ENCODE data around the gene LRRC8D. TPM values are rescaled to one million over a fixed set of nuclear protein-coding genes. Genes with fewer than 3 reads are reported as not detected.

LRRC8D gene
- total RNA-seq, 1 experiment from 2014 or later, result 16.1 TPM

DNA sequence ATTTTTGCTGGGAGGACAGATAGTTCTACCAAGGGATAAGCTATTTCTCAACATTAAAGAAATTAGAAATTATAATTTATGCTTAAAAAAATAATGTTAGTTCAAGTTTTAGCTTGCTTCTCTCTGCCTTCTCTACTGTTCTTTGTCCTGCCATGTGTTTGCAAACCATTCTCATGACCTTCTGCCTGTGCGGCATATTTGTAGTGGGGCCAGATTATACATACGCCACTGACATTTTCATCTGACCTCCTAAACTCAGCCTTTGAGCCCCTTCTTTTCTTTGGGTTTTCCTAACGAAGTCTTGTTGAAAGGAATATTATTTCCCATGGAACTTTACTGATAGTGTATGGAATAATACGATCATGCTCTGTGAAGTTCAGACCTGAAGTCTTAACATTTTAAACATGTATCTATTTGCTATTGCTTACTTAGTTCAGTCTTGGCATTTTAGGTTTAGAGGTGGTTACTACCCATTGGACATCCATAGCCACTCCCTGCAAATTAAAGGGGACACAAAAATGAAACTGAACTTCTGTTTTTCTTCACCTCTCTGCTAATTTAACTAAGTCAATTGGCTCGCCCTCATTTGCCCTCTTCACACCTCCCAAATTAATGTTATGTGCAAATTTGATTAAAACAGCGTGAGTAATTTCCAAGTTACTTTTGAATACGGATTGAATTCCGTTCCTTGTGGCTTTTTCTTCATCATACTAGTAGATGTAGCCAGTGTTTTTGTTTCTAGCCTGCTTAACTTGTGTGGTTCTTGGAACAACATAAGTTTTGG, 15.6 kb downstream of the LRRC8D start:
- Histone ChIP-seq H3K4me1 (no peaks in the 10 kb centered on the region), H3K27ac (no peak overlapping the region), H3K27me3 (no peaks in the 10 kb centered on the region), H3K9me3 (replicated peaks) (no peaks in the 10 kb centered on the region), H3K4me3 (no peak overlapping the region), H3K36me3 (no peaks in the 10 kb centered on the region)
- no peak for DNase-seq

DNA sequence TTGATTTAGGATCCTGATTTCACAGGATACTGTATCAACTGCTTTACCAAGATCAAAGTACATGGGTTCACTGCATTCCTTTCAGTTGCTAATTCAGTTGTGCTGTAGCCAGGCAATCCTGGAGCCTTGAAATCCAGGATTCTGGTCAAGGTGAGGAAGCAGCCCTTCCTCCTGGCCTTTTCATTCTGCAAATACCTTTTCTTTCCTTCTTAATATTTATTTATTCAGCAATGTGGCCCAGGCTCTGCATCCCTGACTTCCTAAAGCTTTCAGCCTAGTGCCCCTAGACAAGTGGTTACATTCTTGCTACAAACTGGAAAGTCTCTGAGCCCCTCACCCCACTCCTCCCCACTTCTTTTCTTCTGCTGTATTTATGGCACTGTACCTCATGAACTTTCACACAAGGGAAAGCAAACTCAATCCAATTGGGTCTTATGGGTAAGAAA, 16.2 kb downstream of the LRRC8D start:
- no peaks in the 10 kb centered on the region for H3K27me3 ChIP-seq
- no peak overlapping the region for H3K27ac ChIP-seq
- no peaks in the 10 kb centered on the region for H3K36me3 ChIP-seq
- no peaks in the 10 kb centered on the region for H3K4me1 ChIP-seq
- DNase-seq, result no peak
- H3K9me3 ChIP-seq (replicated peaks), result no peaks in the 10 kb centered on the region
- no peak overlapping the region for H3K4me3 ChIP-seq

DNA sequence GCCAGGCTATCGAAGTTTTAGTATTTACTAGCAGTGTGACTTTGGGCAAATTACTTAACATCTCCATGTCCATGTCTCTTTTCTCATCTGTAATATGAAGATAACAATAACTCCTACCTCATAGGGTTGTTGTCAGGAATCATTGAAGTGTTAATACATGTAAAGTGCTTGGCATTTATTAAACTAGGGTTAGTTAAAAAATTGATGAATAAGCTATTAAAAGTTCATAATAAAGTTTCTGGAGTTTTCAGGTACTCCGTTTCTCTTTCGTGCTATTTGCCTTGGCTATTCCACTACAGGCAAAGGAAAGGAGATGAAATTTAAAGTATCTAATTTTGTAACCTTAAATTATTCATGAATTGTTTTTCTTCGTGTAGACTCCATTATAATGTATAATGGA, 16.7 kb downstream of the LRRC8D start:
- Histone ChIP-seq H3K27me3 (no peaks in the 10 kb centered on the region), H3K4me1 (no peaks in the 10 kb centered on the region), H3K9me3 (replicated peaks) (no peaks in the 10 kb centered on the region), H3K4me3 (no peak overlapping the region), H3K27ac (no peak overlapping the region), H3K36me3 (no peaks in the 10 kb centered on the region)
- no peak for DNase-seq

DNA sequence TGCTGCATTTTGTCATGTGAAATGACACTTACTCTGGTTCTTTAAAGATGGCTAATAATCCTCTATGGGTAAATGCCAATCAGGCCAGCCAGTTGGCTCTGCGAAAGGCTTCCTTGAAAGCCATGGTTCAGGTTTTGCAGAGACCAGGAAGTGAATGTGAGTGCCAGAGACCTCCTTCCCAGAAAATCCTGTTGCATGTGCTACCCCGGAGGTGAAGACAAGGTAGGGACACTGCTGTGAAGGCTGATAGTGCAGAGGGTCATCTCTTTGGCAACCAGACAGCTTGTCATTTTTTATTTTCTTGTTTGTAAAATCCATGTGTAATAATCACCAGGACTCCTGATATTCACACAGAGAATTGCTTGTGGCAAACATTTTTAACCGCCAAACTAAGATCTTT, 18.7 kb downstream of the LRRC8D start:
- H3K4me3 ChIP-seq, result no peak overlapping the region

DNA sequence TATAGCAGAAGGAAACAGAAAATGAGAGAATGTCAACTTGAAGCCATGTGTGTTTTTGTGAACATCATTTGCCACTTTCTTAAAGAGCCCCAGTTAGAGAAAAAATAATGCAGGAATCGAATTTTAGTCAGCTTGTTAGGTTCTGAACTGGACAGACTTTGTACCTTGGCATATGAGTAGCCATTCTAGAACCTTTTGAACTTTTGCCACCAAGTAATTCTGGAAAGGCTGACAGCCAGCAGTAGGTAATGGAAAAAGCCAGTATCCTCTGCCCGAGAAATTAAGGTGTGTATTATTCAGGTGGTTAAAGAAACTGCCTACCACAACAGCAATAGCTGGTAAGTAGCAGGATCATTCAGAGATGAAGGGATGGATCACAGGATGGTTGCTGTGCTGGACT, 20.7 kb downstream of the LRRC8D start:
- no peak for DNase-seq

More for the DNA sequence above, 18.7 kb downstream of the LRRC8D start:
- Histone ChIP-seq H3K27me3 (no peaks in the 10 kb centered on the region), H3K9me3 (replicated peaks) (no peaks in the 10 kb centered on the region), H3K27ac (no peak overlapping the region), H3K4me1 (no peaks in the 10 kb centered on the region), H3K36me3 (no peaks in the 10 kb centered on the region)
- no peak for DNase-seq

DNA sequence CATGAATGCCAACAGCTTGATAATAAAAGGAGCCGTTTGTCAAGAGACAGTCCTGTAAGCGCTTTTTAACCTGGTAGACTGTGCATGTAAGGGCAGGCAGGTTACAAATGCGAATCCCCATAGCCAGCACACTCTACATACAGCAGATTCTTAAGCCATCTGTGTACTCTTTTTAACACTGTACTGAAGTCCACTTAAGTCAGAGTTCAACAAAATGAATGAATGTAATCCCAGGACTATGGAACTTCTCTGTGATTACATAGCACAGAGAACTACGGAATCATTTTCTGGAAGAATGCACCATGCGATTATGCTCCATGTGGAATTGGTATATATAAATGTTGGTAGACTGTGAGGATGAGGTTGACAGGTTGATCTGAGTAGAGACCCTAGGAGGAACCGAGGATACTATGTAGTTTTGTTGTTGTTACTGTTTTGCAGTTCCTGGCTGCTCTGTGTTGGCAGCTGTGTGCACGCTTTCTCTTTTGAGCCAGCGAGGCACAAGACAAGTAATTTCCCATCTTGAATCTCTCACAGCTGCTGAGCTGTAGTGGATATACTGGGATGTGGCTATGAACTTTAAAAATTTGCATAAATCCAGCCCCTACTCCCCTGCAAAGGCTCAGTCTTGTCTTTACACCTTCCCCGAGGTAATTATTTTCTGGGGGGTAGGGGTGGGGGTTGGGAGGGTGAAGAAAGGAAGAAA, 21.9 kb downstream of the LRRC8D start:
- Histone ChIP-seq H3K36me3 (no peaks in the 10 kb centered on the region), H3K4me1 (no peaks in the 10 kb centered on the region), H3K4me3 (peak overlapping the region; percentile 88), H3K27me3 (no peaks in the 10 kb centered on the region), H3K9me3 (replicated peaks) (no peaks in the 10 kb centered on the region), H3K27ac (peak overlapping the region; percentile 76)
- DNase-seq, result peak in 1 of 2 experiments; percentile 5

More for the DNA sequence above, 20.7 kb downstream of the LRRC8D start:
- H3K4me3 ChIP-seq, result no peak overlapping the region
- no peaks in the 10 kb centered on the region for H3K9me3 ChIP-seq (replicated peaks)
- no peak overlapping the region for H3K27ac ChIP-seq
- no peaks in the 10 kb centered on the region for H3K4me1 ChIP-seq
- H3K27me3 ChIP-seq, result no peaks in the 10 kb centered on the region
- no peaks in the 10 kb centered on the region for H3K36me3 ChIP-seq

DNA sequence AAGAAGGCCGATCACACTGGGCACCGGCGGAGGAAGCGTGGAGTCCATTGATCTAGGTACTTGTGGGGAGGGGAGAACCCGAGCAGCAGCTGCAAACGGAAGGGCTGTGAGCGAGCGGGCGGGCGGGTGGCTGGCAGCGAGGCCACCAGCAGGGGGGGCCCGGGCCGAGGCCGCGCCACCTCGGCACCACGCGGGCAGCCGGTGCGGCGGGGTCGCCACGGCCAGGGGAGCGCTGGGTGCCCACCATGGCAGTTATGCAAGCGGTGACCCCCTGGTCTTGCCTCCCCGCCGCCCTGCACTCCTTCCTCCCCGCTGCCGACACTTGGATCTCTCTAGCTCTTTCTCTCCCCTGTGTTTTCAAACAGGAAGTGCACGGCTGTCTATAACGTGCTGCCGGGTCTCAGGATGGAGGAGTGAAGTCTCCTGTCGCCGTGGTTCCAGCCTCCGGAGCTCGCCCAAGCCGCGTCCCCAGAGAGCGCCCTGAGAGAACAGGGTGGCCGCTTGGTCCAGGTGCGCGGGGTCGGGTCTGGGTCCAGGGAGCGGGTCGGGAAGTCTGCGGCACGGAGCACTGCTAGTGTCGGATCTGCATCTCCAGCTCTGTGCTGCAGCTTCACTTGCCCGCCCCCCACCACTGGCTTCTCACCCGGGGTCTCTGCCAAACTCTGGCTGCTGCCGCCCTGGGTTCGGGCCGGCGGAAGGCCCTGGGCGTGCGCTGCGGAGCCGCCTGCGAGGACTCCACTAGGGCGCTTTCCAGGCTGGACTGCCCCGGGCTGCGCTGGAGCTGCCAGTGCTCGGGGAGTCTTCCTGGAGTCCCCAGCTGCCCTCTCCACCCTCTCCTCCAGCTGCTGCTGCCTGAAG, 22.7 kb downstream of the LRRC8D start:
- H3K36me3 ChIP-seq, result no peaks in the 10 kb centered on the region
- no peaks in the 10 kb centered on the region for H3K9me3 ChIP-seq (replicated peaks)
- no peaks in the 10 kb centered on the region for H3K4me1 ChIP-seq
- H3K27me3 ChIP-seq, result no peaks in the 10 kb centered on the region
- peak overlapping the region; percentile 76 for H3K27ac ChIP-seq
- H3K4me3 ChIP-seq, result peak overlapping the region; percentile 88
- DNase-seq, result peak; percentile 83 to 84

DNA sequence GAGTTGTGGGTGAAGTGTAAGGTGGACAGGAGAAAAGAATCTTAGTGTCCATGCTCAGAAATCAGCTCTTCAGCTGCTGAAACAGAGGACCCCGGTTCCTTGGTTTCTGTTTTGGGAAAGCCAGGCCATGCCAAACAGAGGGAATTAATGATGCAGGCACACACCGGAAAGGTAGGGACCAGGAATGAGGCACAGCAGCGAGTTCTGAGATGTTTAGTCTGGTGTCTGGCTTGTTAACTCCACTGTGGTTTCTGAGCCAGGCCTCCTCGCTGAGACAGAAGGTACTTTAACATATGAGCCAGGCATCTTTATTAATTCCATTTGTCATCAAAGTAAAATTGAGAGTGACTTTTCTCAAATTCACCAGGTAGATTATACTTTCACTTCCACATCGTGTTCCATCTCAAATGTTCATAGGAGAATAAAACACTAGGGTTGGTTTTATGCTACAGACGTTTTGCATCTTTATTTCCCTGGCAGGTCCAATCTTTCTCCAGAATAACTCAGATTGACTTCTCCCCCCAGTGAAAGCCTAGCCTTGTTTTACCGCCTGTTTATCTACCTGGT, 23.5 kb downstream of the LRRC8D start:
- Histone ChIP-seq H3K4me3 (peak overlapping the region; percentile 88), H3K36me3 (no peaks in the 10 kb centered on the region), H3K27ac (peak overlapping the region; percentile 76), H3K9me3 (replicated peaks) (no peaks in the 10 kb centered on the region), H3K4me1 (no peaks in the 10 kb centered on the region), H3K27me3 (no peaks in the 10 kb centered on the region)
- no peak for DNase-seq

DNA sequence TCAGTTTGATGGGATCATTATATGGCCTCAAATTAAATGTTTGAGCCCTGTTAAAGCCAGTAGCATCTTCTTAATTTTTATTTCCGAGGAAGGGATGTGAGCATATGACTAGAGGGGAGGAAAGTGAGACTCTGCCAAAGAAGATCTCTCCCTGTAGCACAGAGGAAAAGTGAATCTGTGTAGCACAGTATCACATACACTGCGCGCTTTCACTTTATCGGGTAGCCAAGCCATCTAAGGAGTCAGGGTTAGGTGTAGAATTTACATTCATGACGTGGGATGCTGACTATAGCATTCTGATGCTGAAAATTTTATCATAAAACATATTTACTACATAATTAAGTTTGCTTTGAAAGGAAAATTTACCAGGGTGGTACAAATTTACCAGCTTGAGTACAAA, 24.0 kb downstream of the LRRC8D start:
- no peaks in the 10 kb centered on the region for H3K4me1 ChIP-seq
- no peak overlapping the region for H3K27ac ChIP-seq

DNA sequence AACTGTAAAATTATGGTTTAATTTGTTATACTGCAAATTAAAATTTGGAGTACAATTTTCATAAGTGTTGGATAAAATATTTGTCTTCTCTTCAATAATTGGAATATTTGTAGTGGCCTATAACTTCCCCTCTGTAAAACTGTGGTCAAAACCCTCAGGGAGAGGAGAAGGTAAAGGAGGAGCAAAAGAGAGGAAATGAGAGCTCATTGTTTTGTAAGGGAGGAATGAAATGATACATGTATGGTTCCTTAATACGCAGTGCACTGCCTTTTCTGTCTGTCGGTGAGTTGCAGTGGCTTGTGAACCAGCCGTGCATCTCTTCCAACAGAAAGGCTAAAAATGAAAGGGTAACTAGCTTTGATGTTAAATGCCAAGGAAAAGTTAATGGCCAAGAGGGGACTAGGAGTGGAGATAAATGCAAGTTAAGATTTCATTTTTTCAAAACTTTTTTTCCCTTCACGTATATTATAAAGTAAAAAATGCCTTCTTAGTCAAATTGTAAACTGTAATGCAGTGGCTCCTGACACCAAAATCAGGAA, 26.4 kb downstream of the LRRC8D start:
- no peak for DNase-seq
- H3K9me3 ChIP-seq (replicated peaks), result no peaks in the 10 kb centered on the region
- H3K27me3 ChIP-seq, result no peaks in the 10 kb centered on the region
- H3K4me3 ChIP-seq, result no peak overlapping the region
- no peaks in the 10 kb centered on the region for H3K4me1 ChIP-seq
- no peak overlapping the region for H3K27ac ChIP-seq
- H3K36me3 ChIP-seq, result peaks cover 6% of the 10 kb centered on the region; the same call in 1 of the 2 replicates

More for the DNA sequence above, 24.0 kb downstream of the LRRC8D start:
- Histone ChIP-seq H3K36me3 (no peaks in the 10 kb centered on the region), H3K4me3 (no peak overlapping the region), H3K27me3 (no peaks in the 10 kb centered on the region), H3K9me3 (replicated peaks) (no peaks in the 10 kb centered on the region)
- DNase-seq, result no peak

DNA sequence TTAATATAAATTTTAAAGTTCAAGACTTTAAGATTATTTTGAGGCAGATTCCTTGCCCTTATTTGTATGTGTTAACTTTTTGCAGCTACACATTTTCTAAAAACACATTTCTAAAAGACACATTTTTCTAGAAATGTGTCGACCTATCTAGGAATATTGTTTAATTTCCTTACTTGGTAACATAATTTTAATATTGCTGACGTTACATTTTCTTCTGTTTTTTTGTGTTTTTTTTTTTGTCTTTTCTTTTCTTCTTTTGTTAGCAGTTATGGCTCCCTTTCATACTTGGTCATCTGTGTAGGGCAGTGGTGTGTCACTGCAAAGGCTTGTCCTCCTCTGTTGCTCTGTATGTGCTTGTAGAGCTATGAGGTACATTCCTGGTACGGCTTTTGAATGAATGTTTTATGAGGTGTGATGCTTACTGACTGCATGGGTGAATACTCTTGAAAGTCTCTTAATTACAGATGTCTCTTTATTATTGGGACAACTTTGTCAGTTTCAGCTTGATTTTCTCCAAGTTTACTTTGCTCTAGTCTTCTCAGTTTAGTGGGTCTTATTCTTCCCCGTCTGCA, 30.1 kb downstream of the LRRC8D start:
- no peak for DNase-seq
- Histone ChIP-seq H3K4me3 (no peak overlapping the region), H3K36me3 (peaks cover 6% of the 10 kb centered on the region; the same call in 1 of the 2 replicates)

DNA sequence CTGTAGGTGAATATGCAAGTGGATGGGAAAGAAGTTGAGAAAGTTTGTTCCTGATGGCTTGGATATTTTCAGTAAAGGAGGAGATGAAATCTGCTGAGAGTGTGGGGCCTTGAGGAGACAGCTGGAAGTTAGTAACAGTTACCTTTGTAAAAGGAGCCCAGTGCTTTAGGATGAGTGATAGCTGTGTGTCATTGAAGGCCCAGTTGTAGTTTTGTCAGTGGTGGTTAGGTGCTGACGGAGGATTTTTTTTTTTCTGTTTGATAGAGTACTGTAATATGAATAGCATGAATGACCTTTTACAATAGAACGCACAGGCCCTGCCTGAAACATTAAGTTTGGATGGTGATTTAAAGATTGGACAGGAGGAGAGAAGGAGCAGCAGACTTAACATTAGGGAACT, 33.3 kb downstream of the LRRC8D start:
- no peak for DNase-seq
- no peaks in the 10 kb centered on the region for H3K9me3 ChIP-seq (replicated peaks)
- H3K27me3 ChIP-seq, result no peaks in the 10 kb centered on the region
- H3K27ac ChIP-seq, result no peak overlapping the region
- peaks cover 6% of the 10 kb centered on the region; the same call in 1 of the 2 replicates for H3K36me3 ChIP-seq
- no peak overlapping the region for H3K4me3 ChIP-seq
- no peaks in the 10 kb centered on the region for H3K4me1 ChIP-seq

More for the DNA sequence above, 30.1 kb downstream of the LRRC8D start:
- H3K4me1 ChIP-seq, result no peaks in the 10 kb centered on the region
- H3K27ac ChIP-seq, result no peak overlapping the region
- no peaks in the 10 kb centered on the region for H3K27me3 ChIP-seq
- H3K9me3 ChIP-seq (replicated peaks), result no peaks in the 10 kb centered on the region

DNA sequence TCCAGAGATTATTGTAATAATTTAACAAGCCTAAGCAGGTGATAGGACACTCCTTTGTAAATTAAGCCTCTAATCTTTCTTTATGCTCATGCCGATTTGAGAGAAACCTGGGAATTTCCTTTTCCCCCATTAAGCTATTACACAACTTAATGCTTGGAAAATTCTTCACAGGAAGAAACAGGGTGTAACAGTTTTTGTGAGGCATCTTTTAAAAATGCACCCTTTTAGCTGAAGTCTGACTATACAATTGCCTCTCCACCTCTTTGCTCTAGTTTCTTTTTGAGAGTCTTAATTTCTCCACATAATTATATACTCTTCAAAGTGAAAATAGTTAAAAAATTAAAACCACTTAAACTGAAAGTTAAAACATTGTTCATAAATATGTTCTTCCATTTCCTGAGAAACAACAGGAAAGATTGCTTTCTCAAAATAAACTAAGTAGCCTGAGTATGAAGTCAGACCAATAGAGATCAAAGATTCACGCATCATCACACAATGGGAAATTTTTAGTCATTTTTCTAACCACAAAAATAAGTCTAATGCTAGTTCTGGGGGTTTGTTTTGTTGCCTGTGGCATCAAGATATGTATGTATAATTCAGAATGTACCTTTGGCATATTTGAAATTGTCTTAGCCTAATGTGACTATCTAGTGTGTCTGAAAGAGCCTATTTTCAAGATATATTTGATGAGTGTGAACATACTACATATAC, 34.7 kb downstream of the LRRC8D start:
- H3K9me3 ChIP-seq (replicated peaks), result no peaks in the 10 kb centered on the region
- H3K4me3 ChIP-seq, result no peak overlapping the region
- no peak overlapping the region for H3K27ac ChIP-seq
- H3K27me3 ChIP-seq, result no peaks in the 10 kb centered on the region
- DNase-seq, result no peak
- no peaks in the 10 kb centered on the region for H3K4me1 ChIP-seq
- peaks cover 2% of the 10 kb centered on the region; the same call in 1 of the 2 replicates for H3K36me3 ChIP-seq
